ENCODE data around the gene PAIP2. TPM values are rescaled to one million over a fixed set of nuclear protein-coding genes. Genes with fewer than 3 reads are reported as not detected.
A peak's percentile ranks its signal among the peaks of the same experiment; 100 is the strongest.

PAIP2 gene
- total RNA-seq, 1 donor from 2014 or later: 97.3 TPM

GRCh38 chr5:139414581-139415130, 73.0 kb downstream of the PAIP2 start:
- H3K27me3 Mint-ChIP-seq (ENCODE audit: insufficient read depth): no peaks in the 10 kb centered on the region
- H3K4me1 Mint-ChIP-seq (ENCODE audit: low read depth): peaks cover 72% of the 10 kb centered on the region
- H3K36me3 Mint-ChIP-seq (ENCODE audit: low read depth): peaks cover 41% of the 10 kb centered on the region
- intact Hi-C loops (cut with micrococcal nuclease): loop anchor here (1.0 to 10.0 kb wide), 10 partner anchors 10 to 330 kb away; partner anchors contain the start of genes DNAJC18, SPATA24 and UBE2D2
- H3K9me3 Mint-ChIP-seq: no peaks in the 10 kb centered on the region
- H3K27ac Mint-ChIP-seq: peak overlapping the region; percentile 94
- H3K4me3 Mint-ChIP-seq: peak overlapping the region; percentile 73
- DNase-seq (ENCODE audit: low spot score): no peak

GRCh38 chr5:139415221-139415861, 73.7 kb downstream of the PAIP2 start:
- Mint-ChIP-seq H3K27me3 (ENCODE audit: insufficient read depth) (no peaks in the 10 kb centered on the region), H3K36me3 (ENCODE audit: low read depth) (peaks cover 44% of the 10 kb centered on the region), H3K4me1 (ENCODE audit: low read depth) (peaks cover 69% of the 10 kb centered on the region), H3K9me3 (no peaks in the 10 kb centered on the region), H3K4me3 (peak overlapping the region; percentile 73), H3K27ac (peak overlapping the region; percentile 94)
- DNase-seq (ENCODE audit: low spot score): no peak
- intact Hi-C loops (cut with micrococcal nuclease): loop anchor here (1.0 to 10.0 kb wide), 10 partner anchors 11 to 329 kb away; partner anchors contain the start of genes DNAJC18, SPATA24 and UBE2D2

GRCh38 chr5:139415869-139416268, 74.2 kb downstream of the PAIP2 start:
- DNase-seq (ENCODE audit: low spot score): no peak
- H3K27me3 Mint-ChIP-seq (ENCODE audit: insufficient read depth): no peaks in the 10 kb centered on the region
- intact Hi-C loops (cut with micrococcal nuclease): loop anchor here (1.0 to 10.0 kb wide), 10 partner anchors 12 to 329 kb away; partner anchors contain the start of genes DNAJC18, SPATA24 and UBE2D2
- H3K4me1 Mint-ChIP-seq (ENCODE audit: low read depth): peaks cover 69% of the 10 kb centered on the region
- H3K27ac Mint-ChIP-seq: peak overlapping the region; percentile 94
- peak overlapping the region; percentile 73 for H3K4me3 Mint-ChIP-seq
- no peaks in the 10 kb centered on the region for H3K9me3 Mint-ChIP-seq
- H3K36me3 Mint-ChIP-seq (ENCODE audit: low read depth): peaks cover 46% of the 10 kb centered on the region

- no peaks in the 10 kb centered on the region for H3K27me3 Mint-ChIP-seq (ENCODE audit: insufficient read depth)
- H3K27ac Mint-ChIP-seq: peak overlapping the region; percentile 94
- DNase-seq (ENCODE audit: low spot score): no peak
- intact Hi-C loops (cut with micrococcal nuclease): loop anchor here (10.0 kb wide), 1 partner anchor 328 kb away; no protein-coding TSS in a partner anchor
- H3K9me3 Mint-ChIP-seq: no peaks in the 10 kb centered on the region
- peaks cover 64% of the 10 kb centered on the region for H3K4me1 Mint-ChIP-seq (ENCODE audit: low read depth)
- no peak overlapping the region for H3K4me3 Mint-ChIP-seq
- peaks cover 46% of the 10 kb centered on the region for H3K36me3 Mint-ChIP-seq (ENCODE audit: low read depth)
Measured at GRCh38 chr5:139416651-139417050, 75.0 kb downstream of the PAIP2 start.

GRCh38 chr5:139417214-139417613, 75.6 kb downstream of the PAIP2 start:
- Mint-ChIP-seq H3K4me1 (ENCODE audit: low read depth) (peaks cover 61% of the 10 kb centered on the region), H3K4me3 (no peak overlapping the region), H3K27me3 (ENCODE audit: insufficient read depth) (no peaks in the 10 kb centered on the region), H3K9me3 (no peaks in the 10 kb centered on the region), H3K27ac (peak overlapping the region; percentile 94), H3K36me3 (ENCODE audit: low read depth) (peaks cover 43% of the 10 kb centered on the region)
- DNase-seq (ENCODE audit: low spot score): no peak
- intact Hi-C loops (cut with micrococcal nuclease): loop anchor here (10.0 kb wide), 1 partner anchor 328 kb away; no protein-coding TSS in a partner anchor

GRCh38 chr5:139418793-139419192, 77.1 kb downstream of the PAIP2 start:
- intact Hi-C loops (cut with micrococcal nuclease): loop anchor here (10.0 kb wide), 1 partner anchor 326 kb away; no protein-coding TSS in a partner anchor
- no peak for DNase-seq (ENCODE audit: low spot score)
- no peaks in the 10 kb centered on the region for H3K27me3 Mint-ChIP-seq (ENCODE audit: insufficient read depth)
- H3K9me3 Mint-ChIP-seq: no peaks in the 10 kb centered on the region
- no peak overlapping the region for H3K27ac Mint-ChIP-seq
- peaks cover 37% of the 10 kb centered on the region for H3K36me3 Mint-ChIP-seq (ENCODE audit: low read depth)
- no peak overlapping the region for H3K4me3 Mint-ChIP-seq
- H3K4me1 Mint-ChIP-seq (ENCODE audit: low read depth): peaks cover 54% of the 10 kb centered on the region

Other genes with a start within 250 kb of the PAIP2 start
- gene SIL1, start 143.5 kb upstream of the PAIP2 start, total RNA-seq: 28.6 and 41.1 TPM in 2 replicates
- 232 and 258 TPM in 2 replicates for gene MATR3, start 48.1 kb upstream of the PAIP2 start, total RNA-seq
- gene SLC23A1, start 41.4 kb downstream of the PAIP2 start, total RNA-seq: 1.4 and 1.5 TPM in 2 replicates
- gene MZB1, start 48.1 kb downstream of the PAIP2 start, total RNA-seq: 38.1 and 38.8 TPM in 2 replicates
- 9.1 and 9.3 TPM in 2 replicates for gene PROB1, start 53.2 kb downstream of the PAIP2 start, total RNA-seq
- 4.1 and 5.3 TPM in 2 replicates for gene SPATA24, start 62.2 kb downstream of the PAIP2 start, total RNA-seq
- gene DNAJC18, start 97.7 kb downstream of the PAIP2 start, total RNA-seq: 30.0 and 36.3 TPM in 2 replicates
- gene ECSCR, start 120.9 kb downstream of the PAIP2 start, total RNA-seq: 1.3 and 1.4 TPM in 2 replicates
- 0.29 and 0.39 TPM in 2 replicates for gene SMIM33, start 129.2 kb downstream of the PAIP2 start, total RNA-seq
- gene STING1, start 140.9 kb downstream of the PAIP2 start, total RNA-seq: 213 and 226 TPM in 2 replicates
- gene UBE2D2, start 219.5 kb downstream of the PAIP2 start, total RNA-seq: 251 and 265 TPM in 2 replicates

Measured in activated T-helper 1 cell treated with anti-CD3 and anti-CD28 coated beads, Interleukin-12 subunit alpha, Interleukin-12 subunit beta, Interleukin-2, Interleukin-4 antibody, amounts not matched to agents 30 ng/mL and 10 ng/mL and 1 ng/mL, durations not matched to agents 14 hours and 24 hours and 36 hours (primary cell).